Small intestine (tissue), 7 donors: ENCODE data around the gene CASP9. TPM values are rescaled to one million over a fixed set of nuclear protein-coding genes. Genes with fewer than 3 reads are reported as not detected.
A peak's percentile ranks its signal among the peaks of the same experiment; 100 is the strongest.
"Not testable (repeated sequence)": the region's sequence is repeated elsewhere in the genome, so short reads cannot be mapped to it uniquely, and the experiment has no call there.

Source experiments
- DNase-seq, 2 donors: peaks; one replicate each; pipeline versions ENCODE4 v3.0.0 to v3.0.0-alpha.2; 2013
- FAIRE-seq: peaks from 2 replicates; lab custom pipeline; 2012; peaks lifted over from hg19 to GRCh38; lab: Jason Lieb, UNC
- H3K27ac ChIP-seq, 3 donors: one replicate each; pipeline ENCODE4 v1.5.1; 2013; ENCODE audit warnings: low read length in 2 of 3, mild to moderate bottlenecking in 2 of 3, control low read depth in 1 of 3, inconsistent platforms in 1 of 3, low read depth in 1 of 3, moderate library complexity in 1 of 3
- H3K27me3 ChIP-seq, 3 donors: one replicate each; pipeline ENCODE4 v1.6.1; 2013; ENCODE audit warnings: low read length in 3 of 3, inconsistent platforms in 1 of 3; ENCODE audit not compliant: control insufficient read depth in 3 of 3, insufficient read depth in 3 of 3
- H3K36me3 ChIP-seq, 3 donors: one replicate each; pipeline ENCODE4 v1.6.1; 2013; ENCODE audit warnings: low read length in 3 of 3, inconsistent platforms in 1 of 3, low read depth in 1 of 3, mild to moderate bottlenecking in 1 of 3, moderate library complexity in 1 of 3; ENCODE audit not compliant: control insufficient read depth in 3 of 3, insufficient read depth in 2 of 3
- H3K4me1 ChIP-seq, 3 donors: one replicate each; pipeline ENCODE4 v1.6.1; 2013; ENCODE audit warnings: low read length in 2 of 3, inconsistent platforms in 1 of 3, low read depth in 1 of 3, mild to moderate bottlenecking in 1 of 3, moderate library complexity in 1 of 3; ENCODE audit not compliant: control insufficient read depth in 3 of 3, insufficient read depth in 2 of 3
- H3K4me3 ChIP-seq, 3 donors: one replicate each; pipeline ENCODE4 v1.5.1; 2013; ENCODE audit warnings: low read length in 3 of 3, control low read depth in 1 of 3, inconsistent platforms in 1 of 3, low read depth in 1 of 3, mild to moderate bottlenecking in 1 of 3, moderate library complexity in 1 of 3
- H3K9me3 ChIP-seq, 2 donors: one replicate each; pipeline ENCODE4 v1.6.1; 2013; ENCODE audit warnings: low read depth in 1 of 2, low read length in 1 of 2; ENCODE audit not compliant: control insufficient read depth in 2 of 2, insufficient read depth in 1 of 2
- WGBS, 3 donors: extraction: QIAGEN DNeasy Blood & Tissue Kit; methylation state at CpG; one replicate each; pipeline ENCODE4 v1.1.7; 2013; 5-methylcytosine and 5-hydroxymethylcytosine counted together
- polyA plus RNA-seq, 4 donors: library from polyadenylated mRNA; stranded (reverse) in 3 of 4; unstranded in 1 of 4; fragments of 200-250 nt in 3 of 4; fragments of 120-200 nt in 1 of 4; gene quantifications; one replicate each; pipeline versions ENCODE4 v1.2.1 to v1.2.3, GENCODE V29; 2013
- donor health status: healthy with polysubstance abuse.
- donor health status: control.
- donor health status: control.
- donor health status: Bipolar disorder and iron deficiency.
- donor health status: healthy.

CASP9 gene
- polyA plus RNA-seq, 4 donors, result 13.8 to 23.7 (median 16.1) TPM

DNA sequence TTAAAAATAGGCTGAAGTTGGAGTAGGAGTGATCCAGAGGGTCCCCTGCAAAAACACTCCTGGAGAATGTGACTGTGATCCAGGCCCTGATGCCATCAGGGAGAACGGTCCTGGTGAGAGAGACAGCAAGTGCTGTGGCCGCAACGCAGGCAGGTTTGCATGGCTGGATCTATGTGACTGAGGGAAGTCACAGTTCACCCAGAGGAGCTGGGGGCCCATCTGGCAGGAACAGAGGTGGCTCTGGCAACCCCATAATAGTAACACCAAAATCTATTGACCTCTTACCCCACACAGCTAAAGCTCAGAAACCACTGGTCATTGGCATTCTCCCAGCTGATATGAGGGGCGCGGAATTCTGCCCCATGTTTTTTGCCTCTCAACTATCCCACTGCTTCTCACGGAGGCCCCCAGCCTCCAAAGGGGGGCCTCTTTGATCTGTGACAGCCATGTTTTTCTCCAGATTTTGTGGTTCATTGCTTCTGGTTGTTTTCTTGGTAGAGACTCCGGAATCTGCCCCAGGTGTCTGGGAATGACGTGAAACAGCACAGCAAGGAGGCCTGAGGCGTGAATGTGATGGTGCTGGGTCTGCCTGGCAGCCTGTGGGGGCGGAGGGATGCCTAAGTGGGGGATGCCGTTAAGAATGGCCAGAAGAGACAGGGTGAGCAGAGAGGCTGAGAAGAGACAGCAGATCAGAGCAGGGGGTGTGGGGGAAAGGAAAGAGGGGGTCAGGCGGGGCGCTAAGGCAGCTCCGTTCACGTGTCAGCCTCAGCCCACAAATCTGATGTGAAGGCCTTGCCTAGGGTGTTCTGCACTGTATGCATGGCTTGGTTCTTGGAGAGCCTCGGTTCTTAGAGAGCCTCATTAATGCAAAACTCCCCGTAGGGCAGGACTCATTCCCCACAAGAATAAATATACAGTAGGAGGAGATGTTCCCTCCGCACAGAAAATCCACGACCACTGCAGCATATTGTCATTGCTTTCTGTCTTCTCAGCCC lies 23.5 kb downstream of the CASP9 start:
- DNase-seq, result no peak
- Histone ChIP-seq H3K4me1 (no peaks in the 10 kb centered on the region), H3K27ac (no peak overlapping the region), H3K36me3 (peaks cover 6 to 51% (median 6%) of the 10 kb centered on the region in 3 donors), H3K9me3 (no peaks in the 10 kb centered on the region), H3K4me3 (no peak overlapping the region), H3K27me3 (no peaks in the 10 kb centered on the region)
- WGBS, 3 donors, result 81 to 89% (median 87%) methylated on average over 19 of the region's 19 CpGs
- no peak for FAIRE-seq

DNA sequence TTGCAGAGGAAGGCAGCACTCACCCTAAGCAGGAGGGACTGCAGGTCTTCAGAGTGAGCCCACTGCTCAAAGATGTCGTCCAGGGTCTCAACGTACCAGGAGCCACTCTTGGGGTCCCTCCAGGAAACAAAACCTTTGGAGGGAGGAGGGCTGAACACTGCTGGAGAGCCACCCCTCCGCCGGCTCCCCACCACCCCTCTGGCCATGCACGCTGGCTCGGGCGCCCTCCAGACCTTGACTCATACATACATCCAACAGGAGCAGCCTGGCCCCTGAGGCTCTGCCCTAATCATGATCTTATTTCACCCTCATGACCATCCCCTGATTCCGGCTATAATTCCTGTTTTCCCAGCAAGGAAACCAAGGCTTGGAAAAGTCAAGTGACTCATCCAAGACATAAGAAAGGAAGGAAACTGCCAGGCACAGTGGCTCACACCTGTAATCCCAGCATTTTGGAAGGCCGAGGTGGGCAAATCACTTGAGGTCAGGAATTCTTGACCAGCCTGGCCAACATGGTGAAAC lies 30.1 kb downstream of the CASP9 start:
- no peaks in the 10 kb centered on the region for H3K9me3 ChIP-seq
- no peak overlapping the region for H3K27ac ChIP-seq
- no peaks in the 10 kb centered on the region for H3K27me3 ChIP-seq
- H3K36me3 ChIP-seq, result peaks cover 3 to 51% (median 9%) of the 10 kb centered on the region in 3 donors
- WGBS, 3 donors, result 91 to 96% (median 91%) methylated on average over 9 of the region's 9 CpGs
- H3K4me1 ChIP-seq, result no peaks in the 10 kb centered on the region
- DNase-seq, result no peak
- FAIRE-seq, result no peak
- no peak overlapping the region for H3K4me3 ChIP-seq

GRCh38 chr1:15492596-15492995 lies 31.4 kb downstream of the CASP9 start:
- Histone ChIP-seq H3K4me1 (no peaks in the 10 kb centered on the region), H3K36me3 (peaks cover 3 to 49% (median 11%) of the 10 kb centered on the region in 3 donors), H3K9me3 (no peaks in the 10 kb centered on the region), H3K27me3 (no peaks in the 10 kb centered on the region), H3K27ac (no peak overlapping the region), H3K4me3 (no peak overlapping the region)
- 77 to 95% (median 84%) methylated on average over 5 of the region's 5 CpGs for WGBS, 3 donors
- DNase-seq (no peak), FAIRE-seq (no peak)

- not testable (repeated sequence) for DNase-seq, FAIRE-seq, H3K9me3 ChIP-seq, H3K4me1 ChIP-seq, H3K27ac ChIP-seq, H3K4me3 ChIP-seq, H3K27me3 ChIP-seq
- 77 to 89% (median 85%) methylated on average over 4 of the region's 4 CpGs for WGBS, 3 donors
- peaks cover 3 to 52% (median 11%) of the 10 kb centered on the region in 3 donors for H3K36me3 ChIP-seq
These were observed 33.0 kb downstream of the CASP9 start for GRCh38 chr1:15491010-15491409.

- 60 to 81% (median 72%) methylated on average over 10 to 13 of the region's 13 CpGs for WGBS, 3 donors
- H3K27ac ChIP-seq, result no peak overlapping the region
These were observed 34.8 kb downstream of the CASP9 start for GRCh38 chr1:15489052-15489736.

GRCh38 chr1:15488371-15488770 lies 35.6 kb downstream of the CASP9 start:
- H3K9me3 ChIP-seq, result no peaks in the 10 kb centered on the region
- FAIRE-seq (no peak), DNase-seq (no peak)
- no peaks in the 10 kb centered on the region for H3K27me3 ChIP-seq
- H3K27ac ChIP-seq, result no peak overlapping the region
- 92 to 95% (median 95%) methylated on average over 3 of the region's 3 CpGs for whole genome bisulfite sequencing, 3 donors
- no peak overlapping the region for H3K4me3 ChIP-seq
- H3K4me1 ChIP-seq, result no peaks in the 10 kb centered on the region
- peaks cover under 1 to 34% (median 5%) of the 10 kb centered on the region in 3 donors for H3K36me3 ChIP-seq

More at GRCh38 chr1:15489052-15489736, 34.8 kb downstream of the CASP9 start:
- DNase-seq, result peak; percentile 4 to 18
- no peak for FAIRE-seq
- Histone ChIP-seq H3K9me3 (no peaks in the 10 kb centered on the region), H3K36me3 (peaks cover 3 to 43% (median 11%) of the 10 kb centered on the region in 3 donors), H3K4me3 (no peak overlapping the region), H3K27me3 (no peaks in the 10 kb centered on the region), H3K4me1 (no peaks in the 10 kb centered on the region)

GRCh38 chr1:15486844-15487610 lies 37.0 kb downstream of the CASP9 start:
- H3K4me1 ChIP-seq, H3K4me3 ChIP-seq, H3K9me3 ChIP-seq, FAIRE-seq, H3K27me3 ChIP-seq, DNase-seq, H3K27ac ChIP-seq: not testable (repeated sequence)
- WGBS, 3 donors, result 96 to 98% (median 98%) methylated on average over 17 of the region's 17 CpGs
- peaks cover 0 to 25% (median 2%) of the 10 kb centered on the region in 3 donors for H3K36me3 ChIP-seq
